ENCODE results near the gene SSC4D.
"Not testable (repeated sequence)": the region's sequence is repeated elsewhere in the genome, so short reads cannot be mapped to it uniquely, and the experiment has no call there.

SSC4D gene

DNA sequence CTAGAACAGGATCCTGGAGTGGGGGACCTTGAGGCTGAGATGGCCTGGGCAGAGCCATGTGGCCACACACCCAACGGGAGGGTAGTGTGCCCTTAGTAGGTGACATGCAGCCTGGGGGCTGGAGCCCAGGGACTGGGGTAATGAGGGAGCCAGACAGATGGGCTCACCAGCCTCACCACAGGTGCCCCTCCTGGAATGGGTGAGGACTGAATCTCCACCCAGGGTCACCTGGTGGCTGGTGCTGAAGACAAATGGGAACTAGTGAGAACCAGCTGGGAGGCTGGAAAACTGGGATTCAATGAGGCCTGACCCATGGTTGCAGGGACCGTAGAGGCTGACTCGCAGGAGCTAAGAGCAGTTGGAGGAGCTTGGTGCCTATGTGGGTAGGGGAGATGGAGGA, 21.3 kb upstream of the SSC4D start:
- Histone ChIP-seq H3K36me3 (no peaks in the 10 kb centered on the region), H3K27ac (no peak overlapping the region), H3K4me1 (peaks cover 0 to 16% (median 6%) of the 10 kb centered on the region in 10 experiments; a peak in 9 of 20 replicates), H3K4me3 (no peak overlapping the region), H3K4me2 (no peak overlapping the region), H4K20me1 (no peaks in the 10 kb centered on the region), H3K9me3 (replicated peaks in 1 of 11) (no peaks in the 10 kb centered on the region), H3K9ac (no peak overlapping the region), H3K27me3 (no peaks in the 10 kb centered on the region)
- TF ChIP-seq Cebpa-rat (IDR thresholded peaks at IDR 0.05): no peak

- TF ChIP-seq Cebpa-rat (IDR thresholded peaks at IDR 0.05): no peak
- Histone ChIP-seq H3K9ac (no peak overlapping the region), H3K27ac (no peak overlapping the region), H3K4me3 (no peak overlapping the region), H3K4me2 (no peak overlapping the region), H3K9me3 (replicated peaks in 1 of 11) (no peaks in the 10 kb centered on the region), H3K36me3 (no peaks in the 10 kb centered on the region), H4K20me1 (no peaks in the 10 kb centered on the region), H3K27me3 (no peaks in the 10 kb centered on the region), H3K4me1 (peaks cover 0 to 16% (median 6%) of the 10 kb centered on the region in 10 experiments; a peak in 9 of 20 replicates)
These were observed 20.7 kb upstream of the SSC4D start for GRCh38 chr7:76430211-76430610.

- Histone ChIP-seq H4K20me1 (no peaks in the 10 kb centered on the region), H3K36me3 (no peaks in the 10 kb centered on the region), H3K4me2 (peak overlapping the region in 5 of 11 experiments; percentile 23 to 68 (median 37); a peak in 7 of 22 replicates), H3K4me1 (peaks cover 0 to 16% (median 10%) of the 10 kb centered on the region in 10 experiments; a peak in 14 of 20 replicates), H3K9me3 (replicated peaks in 1 of 11) (no peaks in the 10 kb centered on the region), H3K27me3 (no peaks in the 10 kb centered on the region), H3K27ac (no peak overlapping the region), H3K4me3 (no peak overlapping the region), H3K9ac (no peak overlapping the region)
- TF ChIP-seq Cebpa-rat (IDR thresholded peaks at IDR 0.05): no peak
These were observed 19.6 kb upstream of the SSC4D start for GRCh38 chr7:76428868-76429805.

DNA sequence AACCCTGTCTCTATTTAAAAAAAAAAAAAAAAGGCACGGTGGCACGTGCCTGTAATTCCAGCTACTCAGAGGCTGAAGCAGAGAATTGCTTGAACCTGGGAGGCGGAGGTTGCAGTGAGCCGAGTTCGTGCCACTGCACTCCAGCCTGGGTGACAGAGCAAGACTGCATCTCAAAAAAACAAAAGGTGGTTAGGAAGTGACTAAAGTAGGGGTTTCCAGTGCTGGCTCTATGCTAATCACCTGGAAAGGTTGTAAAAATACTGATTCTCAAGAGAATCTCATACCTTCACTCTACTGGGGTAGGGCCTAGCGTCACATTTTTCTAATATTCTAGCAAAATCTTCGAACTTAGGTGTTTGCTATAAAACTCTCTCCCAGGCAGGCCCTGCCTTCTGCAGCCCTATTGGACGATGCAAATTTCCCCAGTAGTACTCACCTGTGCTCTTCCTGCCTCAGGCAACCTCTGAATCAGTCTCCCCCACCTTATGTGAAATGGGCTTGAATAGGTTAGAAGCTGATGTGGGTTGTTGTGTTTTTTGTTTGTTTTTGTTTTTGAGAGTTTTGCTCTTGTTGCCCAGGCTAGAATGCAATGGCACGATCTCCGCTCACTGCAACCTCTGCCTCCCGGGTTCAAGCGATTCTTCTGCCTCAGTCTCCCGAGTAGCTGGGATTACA, 18.8 kb upstream of the SSC4D start:
- no peak overlapping the region for H3K27ac ChIP-seq
- H4K20me1 ChIP-seq: no peaks in the 10 kb centered on the region
- no peaks in the 10 kb centered on the region for H3K9me3 ChIP-seq (replicated peaks in 1 of 11)
- H3K9ac ChIP-seq: no peak overlapping the region
- no peaks in the 10 kb centered on the region for H3K27me3 ChIP-seq
- no peak overlapping the region for H3K4me3 ChIP-seq
- peaks cover 0 to 16% (median 12%) of the 10 kb centered on the region in 10 experiments; a peak in 14 of 20 replicates for H3K4me1 ChIP-seq
- H3K36me3 ChIP-seq: no peaks in the 10 kb centered on the region
- peak overlapping the region in 4 of 11 experiments; percentile 23 to 68 (median 38); a peak in 7 of 22 replicates for H3K4me2 ChIP-seq
- TF ChIP-seq Cebpa-rat (IDR thresholded peaks at IDR 0.05): no peak

DNA sequence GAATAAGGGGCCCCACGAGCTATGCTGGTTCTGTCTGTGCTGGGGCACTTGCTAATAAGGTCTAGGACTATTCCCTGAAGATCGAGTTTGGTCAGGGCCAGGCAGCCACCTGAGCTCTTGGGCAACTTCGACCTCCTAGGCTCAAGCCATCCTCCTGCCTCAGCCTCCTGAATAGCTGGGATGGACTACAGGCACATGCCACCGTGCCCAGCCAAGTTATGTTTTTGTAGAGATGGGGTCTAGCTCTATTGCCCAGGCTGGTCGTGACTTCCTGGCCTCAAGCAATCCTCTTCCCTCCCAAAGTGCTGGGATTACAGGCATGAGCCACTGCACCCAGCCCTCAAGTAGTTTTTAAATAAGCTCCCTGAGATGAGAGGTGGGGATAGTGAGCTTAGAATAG, 18.1 kb upstream of the SSC4D start:
- H3K9me3 ChIP-seq (replicated peaks in 1 of 11): no peaks in the 10 kb centered on the region
- 0 out of 22 replicates have a peak overlapping the region, but pooled peaks of 1 of the 11 experiments have one; percentile 38 for H3K4me2 ChIP-seq
- no peaks in the 10 kb centered on the region for H3K36me3 ChIP-seq
- H3K4me1 ChIP-seq: peaks cover 0 to 16% (median 12%) of the 10 kb centered on the region in 10 experiments; a peak in 14 of 20 replicates
- TF ChIP-seq Cebpa-rat (IDR thresholded peaks at IDR 0.05): no peak
- no peak overlapping the region; a peak in 1 of 22 replicates for H3K9ac ChIP-seq
- no peak overlapping the region for H3K4me3 ChIP-seq
- no peaks in the 10 kb centered on the region for H3K27me3 ChIP-seq
- no peaks in the 10 kb centered on the region for H4K20me1 ChIP-seq
- H3K27ac ChIP-seq: no peak overlapping the region

- H3K27me3 ChIP-seq: no peaks in the 10 kb centered on the region
- H3K4me1 ChIP-seq: peaks cover 0 to 16% (median 12%) of the 10 kb centered on the region in 10 experiments; a peak in 14 of 20 replicates
- no peaks in the 10 kb centered on the region for H3K36me3 ChIP-seq
- H3K9ac ChIP-seq: no peak overlapping the region
- H4K20me1 ChIP-seq: no peaks in the 10 kb centered on the region
- no peak overlapping the region for H3K4me2 ChIP-seq
- H3K9me3 ChIP-seq (replicated peaks in 1 of 11): no peaks in the 10 kb centered on the region
- TF ChIP-seq Cebpa-rat (IDR thresholded peaks at IDR 0.05): no peak
- no peak overlapping the region for H3K27ac ChIP-seq
- no peak overlapping the region for H3K4me3 ChIP-seq
These were observed 16.7 kb upstream of the SSC4D start for GRCh38 chr7:76426246-76426645.

DNA sequence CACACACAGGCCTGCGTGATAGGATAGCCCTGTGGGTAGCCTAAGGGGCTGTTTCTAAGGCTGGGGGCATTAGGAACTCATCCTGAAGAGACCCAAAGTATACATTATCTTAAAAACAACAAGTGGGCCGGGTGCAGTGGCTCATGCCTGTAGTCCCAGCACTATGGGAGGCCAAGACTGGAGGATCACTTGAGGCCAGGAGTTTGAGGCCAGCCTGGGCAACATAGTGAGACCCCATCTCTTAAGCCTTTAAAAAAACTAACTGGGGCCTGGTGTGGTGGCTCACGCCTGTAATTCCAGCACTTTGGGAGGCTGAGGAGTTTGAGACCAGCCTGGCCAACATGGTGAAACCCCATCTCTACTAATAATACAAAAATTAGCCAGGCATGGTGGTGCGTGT, 16.1 kb upstream of the SSC4D start:
- not testable (repeated sequence) for H3K9me3 ChIP-seq (replicated peaks in 1 of 11); H3K27ac ChIP-seq; H3K4me3 ChIP-seq; H3K36me3 ChIP-seq; H4K20me1 ChIP-seq; H3K4me2 ChIP-seq; H3K27me3 ChIP-seq; H3K9ac ChIP-seq
- H3K4me1 ChIP-seq: peaks cover 0 to 16% (median 12%) of the 10 kb centered on the region in 10 experiments; a peak in 14 of 20 replicates

GRCh38 chr7:76425156-76425555, 15.7 kb upstream of the SSC4D start:
- H3K4me2 ChIP-seq: no peak overlapping the region
- no peak for TF ChIP-seq Cebpa-rat (IDR thresholded peaks at IDR 0.05)
- H3K4me3 ChIP-seq: no peak overlapping the region
- H3K36me3 ChIP-seq: no peaks in the 10 kb centered on the region
- H4K20me1 ChIP-seq: no peaks in the 10 kb centered on the region
- H3K27ac ChIP-seq: no peak overlapping the region
- no peak overlapping the region for H3K9ac ChIP-seq
- no peaks in the 10 kb centered on the region for H3K27me3 ChIP-seq
- peaks cover 0 to 16% (median 12%) of the 10 kb centered on the region in 10 experiments; a peak in 14 of 20 replicates for H3K4me1 ChIP-seq
- H3K9me3 ChIP-seq (replicated peaks in 1 of 11): peaks cover 0 to 2% (median 0%) of the 10 kb centered on the region in 11 experiments; a peak in 1 of 22 replicates

- Histone ChIP-seq H3K4me1 (peaks cover 0 to 16% (median 13%) of the 10 kb centered on the region in 10 experiments; a peak in 15 of 20 replicates), H4K20me1 (no peaks in the 10 kb centered on the region), H3K4me3 (no peak within 1 kb of the TSS), H3K4me2 (peak within 1 kb of the TSS in 3 of 11 experiments; percentile 12 to 28 (median 23); a peak in 2 of 22 replicates), H3K27me3 (no peaks in the 10 kb centered on the region), H3K9me3 (replicated peaks in 1 of 11) (peaks cover 0 to 4% (median 0%) of the 10 kb centered on the region in 11 experiments; a peak in 1 of 22 replicates), H3K9ac (no peak within 1 kb of the TSS; a peak in 1 of 22 replicates), H3K36me3 (no peaks in the 10 kb centered on the region), H3K27ac (no peak within 1 kb of the TSS)
- no peak for TF ChIP-seq Cebpa-rat (IDR thresholded peaks at IDR 0.05)
These were observed 15.1 kb upstream of the SSC4D start, which contains the start of gene ZP3 for GRCh38 chr7:76424413-76425111. TSS of gene ZP3 (plus strand) at chr7:76424950. CDS start at chr7:76424965, 15 bp downstream.
